ENCODE data around the gene HIVEP3. TPM values are rescaled to one million over a fixed set of nuclear protein-coding genes. Genes with fewer than 3 reads are reported as not detected.

The HIVEP3 gene
- total RNA-seq, 1 donor from 2014 or later: 5.7 TPM

DNA sequence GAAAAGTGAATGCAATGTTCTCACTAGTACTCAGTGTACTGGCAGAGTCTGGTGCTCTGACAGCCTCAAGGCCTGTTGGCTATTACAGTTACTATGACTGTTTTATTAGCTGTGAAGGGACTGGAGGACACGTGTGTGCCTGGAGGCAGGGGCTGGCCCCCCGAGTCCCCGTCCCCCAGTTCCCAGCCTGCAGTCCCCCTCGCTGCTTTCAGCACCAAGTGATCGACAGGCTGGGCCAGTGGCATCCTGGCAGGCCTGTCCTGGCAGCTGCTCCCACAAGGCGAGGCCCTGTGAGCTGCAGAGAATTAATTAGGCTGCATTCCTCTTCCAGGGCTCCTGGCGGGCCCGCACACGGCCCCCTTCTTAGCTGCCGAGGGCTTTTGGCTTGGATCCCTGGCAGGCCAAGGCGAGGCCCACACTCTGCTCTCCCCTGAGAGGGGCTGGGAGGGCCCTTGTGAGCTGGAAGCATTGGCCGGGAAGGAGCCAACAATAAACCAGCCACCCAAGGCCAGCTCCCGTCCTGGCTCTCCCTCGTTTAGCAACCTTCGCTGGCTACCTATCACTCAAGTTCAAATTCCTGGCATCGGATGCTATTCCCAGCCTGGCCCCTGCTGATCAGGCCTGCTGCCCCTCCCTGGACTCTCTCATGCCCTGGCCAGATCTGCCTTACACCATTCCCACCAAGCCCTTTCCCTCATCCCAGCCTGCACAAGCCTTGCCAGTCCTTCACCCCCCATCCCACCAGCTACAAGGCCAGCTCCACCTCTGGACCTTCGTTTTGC, 444.0 kb downstream of the HIVEP3 start:
- Histone ChIP-seq H3K4me1 (peaks cover 57% of the 10 kb centered on the region), H3K27ac (replicated peaks) (peak overlapping the region; percentile 84), H3K4me3 (no peak overlapping the region), H3K36me3 (no peaks in the 10 kb centered on the region), H3K9me3 (replicated peaks) (no peaks in the 10 kb centered on the region), H3K27me3 (ENCODE audit: low read depth) (no peaks in the 10 kb centered on the region)
- TF ChIP-seq, protein P1, sequence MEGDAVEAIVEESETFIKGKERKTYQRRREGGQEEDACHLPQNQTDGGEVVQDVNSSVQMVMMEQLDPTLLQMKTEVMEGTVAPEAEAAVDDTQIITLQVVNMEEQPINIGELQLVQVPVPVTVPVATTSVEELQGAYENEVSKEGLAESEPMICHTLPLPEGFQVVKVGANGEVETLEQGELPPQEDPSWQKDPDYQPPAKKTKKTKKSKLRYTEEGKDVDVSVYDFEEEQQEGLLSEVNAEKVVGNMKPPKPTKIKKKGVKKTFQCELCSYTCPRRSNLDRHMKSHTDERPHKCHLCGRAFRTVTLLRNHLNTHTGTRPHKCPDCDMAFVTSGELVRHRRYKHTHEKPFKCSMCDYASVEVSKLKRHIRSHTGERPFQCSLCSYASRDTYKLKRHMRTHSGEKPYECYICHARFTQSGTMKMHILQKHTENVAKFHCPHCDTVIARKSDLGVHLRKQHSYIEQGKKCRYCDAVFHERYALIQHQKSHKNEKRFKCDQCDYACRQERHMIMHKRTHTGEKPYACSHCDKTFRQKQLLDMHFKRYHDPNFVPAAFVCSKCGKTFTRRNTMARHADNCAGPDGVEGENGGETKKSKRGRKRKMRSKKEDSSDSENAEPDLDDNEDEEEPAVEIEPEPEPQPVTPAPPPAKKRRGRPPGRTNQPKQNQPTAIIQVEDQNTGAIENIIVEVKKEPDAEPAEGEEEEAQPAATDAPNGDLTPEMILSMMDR (IDR thresholded peaks at IDR 0.05; ENCODE audit: borderline replicate concordance): no peak
- intact Hi-C loops (cut with micrococcal nuclease): no loop called here
- DNase-seq: no peak

DNA sequence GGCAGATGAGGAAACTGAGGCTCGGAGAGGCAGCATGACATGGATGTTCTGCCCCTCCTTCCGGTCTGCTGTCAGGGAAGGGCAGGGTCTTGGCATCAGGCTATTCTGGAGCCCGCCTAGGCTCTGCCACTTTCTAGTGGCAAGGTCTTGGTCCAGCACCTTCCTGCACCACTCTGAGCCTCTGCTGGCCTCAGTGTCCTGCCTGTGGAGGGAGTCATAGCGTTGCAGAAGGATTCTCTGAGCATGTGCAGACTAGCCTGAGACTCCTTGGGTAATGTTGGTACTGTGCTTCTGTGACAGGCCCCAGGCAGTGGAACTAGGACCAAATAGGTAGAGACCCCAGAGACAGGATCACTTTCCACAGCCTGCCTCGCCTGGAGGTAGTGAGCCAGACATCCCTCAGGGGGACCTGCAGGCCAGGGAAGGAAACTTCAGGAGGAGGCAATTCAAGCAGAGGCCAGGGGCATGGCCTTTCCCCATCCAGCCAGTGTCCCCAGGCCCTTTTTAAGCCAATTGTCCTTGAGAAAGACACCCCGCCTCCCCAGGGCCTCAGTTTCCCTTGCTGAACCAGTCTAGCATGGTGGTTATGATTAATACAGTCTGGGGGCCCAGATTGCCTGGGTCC, 444.9 kb downstream of the HIVEP3 start:
- no peaks in the 10 kb centered on the region for H3K36me3 ChIP-seq
- H3K27ac ChIP-seq (replicated peaks): peak overlapping the region; percentile 84
- no peaks in the 10 kb centered on the region for H3K9me3 ChIP-seq (replicated peaks)
- TF ChIP-seq, protein P1 (IDR thresholded peaks at IDR 0.05; ENCODE audit: borderline replicate concordance): no peak
- peaks cover 49% of the 10 kb centered on the region for H3K4me1 ChIP-seq
- intact Hi-C loops (cut with micrococcal nuclease): no loop called here
- no peak overlapping the region for H3K4me3 ChIP-seq
- H3K27me3 ChIP-seq (ENCODE audit: low read depth): no peaks in the 10 kb centered on the region
- DNase-seq: no peak

DNA sequence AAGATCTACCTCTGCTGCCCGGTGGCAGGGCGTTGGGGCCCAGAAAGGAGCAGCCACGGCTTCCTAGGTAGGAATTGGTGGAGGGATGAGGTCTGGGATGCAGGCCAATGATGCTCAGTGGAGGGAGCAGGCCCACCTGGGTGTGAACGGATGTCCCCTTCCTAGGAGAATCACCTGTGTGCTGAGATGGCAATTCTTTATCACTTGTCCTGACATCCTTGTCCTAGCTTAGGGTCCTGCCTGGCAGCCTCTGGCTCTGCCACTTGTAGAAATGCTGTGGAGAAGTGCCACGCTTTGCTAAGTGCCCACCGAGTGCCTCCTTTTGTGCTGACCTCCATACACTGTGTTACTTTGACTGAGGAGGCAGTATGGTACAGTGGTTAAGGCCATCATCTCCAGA, 447.1 kb downstream of the HIVEP3 start:
- intact Hi-C loops (cut with micrococcal nuclease): no loop called here
- H3K27ac ChIP-seq (replicated peaks): no peak overlapping the region
- no peaks in the 10 kb centered on the region for H3K27me3 ChIP-seq (ENCODE audit: low read depth)
- no peaks in the 10 kb centered on the region for H3K36me3 ChIP-seq
- no peak for DNase-seq
- TF ChIP-seq, protein P1 (IDR thresholded peaks at IDR 0.05; ENCODE audit: borderline replicate concordance): no peak
- no peak overlapping the region for H3K4me3 ChIP-seq
- H3K9me3 ChIP-seq (replicated peaks): no peaks in the 10 kb centered on the region
- peaks cover 29% of the 10 kb centered on the region for H3K4me1 ChIP-seq

DNA sequence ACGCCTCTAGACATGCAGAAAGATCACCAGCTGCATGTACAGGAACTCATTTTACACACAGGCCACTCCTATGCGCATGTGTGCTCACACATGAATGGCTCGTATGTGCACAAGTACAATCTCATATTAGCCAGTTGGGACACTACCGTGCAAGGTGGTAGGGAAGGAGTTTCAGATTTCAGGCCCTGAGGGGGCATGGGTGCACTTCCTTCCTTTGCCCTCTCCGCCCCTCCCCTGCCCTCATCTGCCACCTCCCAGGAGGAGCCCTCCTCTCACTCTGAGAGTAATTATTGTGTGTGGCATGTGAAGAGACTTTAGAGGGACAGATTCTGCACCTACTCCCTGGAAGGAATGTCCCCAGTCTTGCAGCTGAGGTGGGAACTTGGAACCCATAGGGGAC, 449.0 kb downstream of the HIVEP3 start:
- H3K27me3 ChIP-seq (ENCODE audit: low read depth): no peaks in the 10 kb centered on the region
- H3K4me3 ChIP-seq: no peak overlapping the region
- intact Hi-C loops (cut with micrococcal nuclease): no loop called here
- TF ChIP-seq, protein P1 (IDR thresholded peaks at IDR 0.05; ENCODE audit: borderline replicate concordance): no peak
- H3K27ac ChIP-seq (replicated peaks): no peak overlapping the region
- peaks cover 9% of the 10 kb centered on the region for H3K4me1 ChIP-seq
- DNase-seq: no peak
- H3K36me3 ChIP-seq: no peaks in the 10 kb centered on the region
- H3K9me3 ChIP-seq (replicated peaks): no peaks in the 10 kb centered on the region

DNA sequence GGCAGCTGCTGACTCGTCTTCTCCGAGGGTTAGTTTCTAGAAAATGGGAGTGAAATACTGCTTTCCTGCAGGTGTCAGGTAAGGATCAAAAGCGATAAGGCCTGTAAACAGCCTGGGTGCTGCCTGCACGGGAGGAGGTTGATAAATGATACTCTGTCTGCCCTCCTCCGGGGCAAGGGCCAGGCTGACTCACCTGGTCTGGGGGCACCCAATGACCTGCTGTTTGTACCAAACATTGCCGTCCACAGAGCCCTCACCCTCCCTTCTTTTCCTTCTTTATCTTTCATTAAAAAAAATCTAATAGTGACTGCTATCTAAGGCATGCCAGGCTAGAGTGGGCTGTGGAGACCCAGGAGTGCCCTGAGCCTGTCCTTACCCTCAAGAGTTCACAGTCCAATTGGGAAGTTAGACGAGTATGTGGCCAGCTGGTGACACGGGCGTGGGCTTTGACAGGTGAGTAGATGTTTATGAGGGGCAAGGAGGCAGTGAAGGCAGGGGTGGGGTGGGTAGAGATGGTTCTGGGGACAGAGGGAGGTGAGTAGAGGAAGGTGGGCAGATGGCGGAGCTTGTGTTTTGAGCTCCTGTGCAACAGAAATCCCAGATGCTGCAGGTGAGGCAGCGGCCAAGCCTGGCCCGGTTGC, 450.5 kb downstream of the HIVEP3 start:
- intact Hi-C loops (cut with micrococcal nuclease): no loop called here

More for the DNA sequence above, 450.5 kb downstream of the HIVEP3 start:
- TF ChIP-seq, protein P1 (IDR thresholded peaks at IDR 0.05; ENCODE audit: borderline replicate concordance): no peak
- Histone ChIP-seq H3K27ac (replicated peaks) (no peak overlapping the region), H3K9me3 (replicated peaks) (no peaks in the 10 kb centered on the region), H3K27me3 (ENCODE audit: low read depth) (no peaks in the 10 kb centered on the region), H3K36me3 (no peaks in the 10 kb centered on the region), H3K4me1 (no peaks in the 10 kb centered on the region), H3K4me3 (no peak overlapping the region)
- no peak for DNase-seq

Data from left ventricle myocardium inferior (tissue), 1 donor.